ENCODE measurements around the gene CABLES2.

Gene CABLES2, protein sequence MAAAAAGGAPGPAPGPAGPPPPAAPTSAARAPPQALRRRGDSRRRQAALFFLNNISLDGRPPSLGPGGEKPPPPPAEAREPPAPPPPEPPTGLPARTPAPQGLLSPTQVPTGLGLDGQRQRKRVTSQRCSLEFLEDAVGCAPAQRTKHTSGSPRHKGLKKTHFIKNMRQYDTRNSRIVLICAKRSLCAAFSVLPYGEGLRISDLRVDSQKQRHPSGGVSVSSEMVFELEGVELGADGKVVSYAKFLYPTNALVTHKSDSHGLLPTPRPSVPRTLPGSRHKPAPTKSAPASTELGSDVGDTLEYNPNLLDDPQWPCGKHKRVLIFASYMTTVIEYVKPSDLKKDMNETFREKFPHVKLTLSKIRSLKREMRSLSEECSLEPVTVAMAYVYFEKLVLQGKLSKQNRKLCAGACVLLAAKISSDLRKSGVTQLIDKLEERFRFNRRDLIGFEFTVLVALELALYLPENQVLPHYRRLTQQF

DNA sequence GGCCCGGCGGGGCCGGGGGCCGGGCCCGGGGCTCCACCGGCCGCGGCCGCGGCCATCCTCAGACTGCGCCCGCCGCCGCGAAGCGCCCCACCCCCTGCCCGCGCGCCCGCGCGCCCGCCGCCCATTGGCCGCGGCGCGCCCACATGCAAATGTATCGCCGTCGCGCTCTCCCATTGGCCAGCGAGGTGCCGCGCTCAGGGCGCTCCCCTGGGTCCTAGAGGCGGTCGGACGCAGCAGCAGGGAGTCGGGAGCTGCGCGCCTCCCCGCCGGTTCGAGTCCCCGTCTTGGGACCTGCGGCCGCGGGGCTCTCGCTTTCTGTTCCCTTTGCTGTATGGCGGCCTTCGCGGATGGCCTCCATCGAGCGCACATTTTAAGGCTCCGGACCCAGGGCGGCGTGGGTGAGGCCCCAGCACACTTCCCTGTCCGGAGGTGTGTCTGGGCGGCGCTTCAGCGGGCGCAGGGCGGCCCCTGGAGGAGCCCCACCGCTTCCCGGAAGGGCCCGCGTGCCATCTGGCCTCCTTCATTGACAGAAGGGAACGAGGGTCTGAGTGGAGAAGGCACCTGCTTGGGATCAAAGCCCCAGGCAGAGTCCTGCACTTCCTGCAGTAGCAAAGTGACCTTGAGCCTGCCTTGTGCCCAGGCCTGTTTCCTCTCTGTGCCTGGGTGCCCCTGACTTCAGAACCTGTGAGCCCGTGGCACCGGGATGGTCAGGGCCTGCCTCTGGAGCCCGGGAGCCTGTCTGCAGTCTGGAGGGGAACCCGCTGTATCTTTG lies at the start of gene CABLES2:
CABLES2 (minus strand) TSS at position 65 of the 772 bp plus-strand sequence; CDS start at position 56, 9 bp downstream.
- H3K4me3 ChIP-seq (ENCODE audit: low read depth, low read length): peak within 1 kb of the TSS; percentile 64
- peak; percentile 73 for DNase-seq (ENCODE audit: low read depth)
- TF ChIP-seq, protein P1, sequence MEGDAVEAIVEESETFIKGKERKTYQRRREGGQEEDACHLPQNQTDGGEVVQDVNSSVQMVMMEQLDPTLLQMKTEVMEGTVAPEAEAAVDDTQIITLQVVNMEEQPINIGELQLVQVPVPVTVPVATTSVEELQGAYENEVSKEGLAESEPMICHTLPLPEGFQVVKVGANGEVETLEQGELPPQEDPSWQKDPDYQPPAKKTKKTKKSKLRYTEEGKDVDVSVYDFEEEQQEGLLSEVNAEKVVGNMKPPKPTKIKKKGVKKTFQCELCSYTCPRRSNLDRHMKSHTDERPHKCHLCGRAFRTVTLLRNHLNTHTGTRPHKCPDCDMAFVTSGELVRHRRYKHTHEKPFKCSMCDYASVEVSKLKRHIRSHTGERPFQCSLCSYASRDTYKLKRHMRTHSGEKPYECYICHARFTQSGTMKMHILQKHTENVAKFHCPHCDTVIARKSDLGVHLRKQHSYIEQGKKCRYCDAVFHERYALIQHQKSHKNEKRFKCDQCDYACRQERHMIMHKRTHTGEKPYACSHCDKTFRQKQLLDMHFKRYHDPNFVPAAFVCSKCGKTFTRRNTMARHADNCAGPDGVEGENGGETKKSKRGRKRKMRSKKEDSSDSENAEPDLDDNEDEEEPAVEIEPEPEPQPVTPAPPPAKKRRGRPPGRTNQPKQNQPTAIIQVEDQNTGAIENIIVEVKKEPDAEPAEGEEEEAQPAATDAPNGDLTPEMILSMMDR (IDR thresholded peaks at IDR 0.05; ENCODE audit: low read depth, low read length, missing control alignments): no peak

DNA sequence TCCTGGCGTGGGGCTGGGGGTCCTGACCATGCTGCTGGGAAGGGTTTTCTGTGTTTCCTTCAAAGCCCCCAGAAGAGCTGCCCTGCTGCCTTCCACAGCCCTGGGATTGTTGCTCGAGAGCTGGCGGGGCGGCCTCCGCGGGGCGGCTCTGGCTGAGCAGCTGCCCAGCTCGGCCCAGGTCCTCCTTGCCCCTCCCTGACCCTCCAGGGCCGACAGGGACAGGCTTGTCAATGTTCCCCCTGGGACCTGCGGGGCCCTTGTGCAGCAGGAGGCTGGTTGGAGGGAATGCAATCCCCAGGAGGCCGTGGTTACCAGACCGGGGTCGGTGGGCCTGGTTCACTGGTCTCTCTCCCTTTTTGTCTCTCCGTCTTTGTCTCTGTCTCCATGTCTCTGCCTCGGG lies 48.8 kb upstream of the CABLES2 start:
- no peak overlapping the region for H3K4me3 ChIP-seq (ENCODE audit: low read depth, low read length)
- TF ChIP-seq, protein P1 (IDR thresholded peaks at IDR 0.05; ENCODE audit: low read depth, low read length, missing control alignments): no peak
- no peak for DNase-seq (ENCODE audit: low read depth)

DNA sequence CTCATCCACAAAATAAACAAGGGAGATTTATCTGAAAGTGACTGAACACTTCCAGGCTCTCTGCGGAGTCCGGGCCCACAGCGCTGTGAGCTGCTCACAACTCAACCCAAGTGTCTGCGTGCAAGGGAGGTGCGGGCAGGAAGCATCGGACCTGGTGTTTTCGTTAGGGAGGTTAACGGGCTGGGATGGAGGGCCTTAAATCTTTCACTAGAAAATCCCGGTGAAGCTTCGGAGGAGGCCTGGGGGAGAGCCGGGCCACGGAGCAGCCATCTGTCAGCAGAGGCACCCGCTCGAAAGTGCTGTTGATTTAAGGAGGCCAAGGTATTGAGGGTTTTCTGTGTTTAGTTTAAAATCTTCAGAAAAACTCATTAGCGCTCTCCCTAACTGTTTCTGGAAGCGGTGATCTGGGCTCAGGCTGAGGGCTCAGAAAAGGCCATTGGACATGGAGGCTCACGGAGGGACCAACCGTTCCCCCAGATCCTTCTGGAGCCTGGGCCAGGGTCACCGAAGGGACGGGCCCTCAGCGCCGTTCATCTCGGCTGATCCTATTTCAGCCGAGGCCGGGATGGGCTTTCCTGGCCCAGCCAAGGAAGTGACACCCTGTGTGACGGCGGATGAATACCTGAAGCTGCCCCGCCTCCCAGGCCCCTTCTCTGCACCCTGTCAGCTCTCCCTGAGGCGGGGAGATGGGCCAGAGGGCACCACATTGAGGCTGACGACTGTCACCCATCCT lies 48.0 kb upstream of the CABLES2 start:
- DNase-seq (ENCODE audit: low read depth): no peak
- TF ChIP-seq, protein P1 (IDR thresholded peaks at IDR 0.05; ENCODE audit: low read depth, low read length, missing control alignments): no peak
- no peak overlapping the region for H3K4me3 ChIP-seq (ENCODE audit: low read depth, low read length)

DNA sequence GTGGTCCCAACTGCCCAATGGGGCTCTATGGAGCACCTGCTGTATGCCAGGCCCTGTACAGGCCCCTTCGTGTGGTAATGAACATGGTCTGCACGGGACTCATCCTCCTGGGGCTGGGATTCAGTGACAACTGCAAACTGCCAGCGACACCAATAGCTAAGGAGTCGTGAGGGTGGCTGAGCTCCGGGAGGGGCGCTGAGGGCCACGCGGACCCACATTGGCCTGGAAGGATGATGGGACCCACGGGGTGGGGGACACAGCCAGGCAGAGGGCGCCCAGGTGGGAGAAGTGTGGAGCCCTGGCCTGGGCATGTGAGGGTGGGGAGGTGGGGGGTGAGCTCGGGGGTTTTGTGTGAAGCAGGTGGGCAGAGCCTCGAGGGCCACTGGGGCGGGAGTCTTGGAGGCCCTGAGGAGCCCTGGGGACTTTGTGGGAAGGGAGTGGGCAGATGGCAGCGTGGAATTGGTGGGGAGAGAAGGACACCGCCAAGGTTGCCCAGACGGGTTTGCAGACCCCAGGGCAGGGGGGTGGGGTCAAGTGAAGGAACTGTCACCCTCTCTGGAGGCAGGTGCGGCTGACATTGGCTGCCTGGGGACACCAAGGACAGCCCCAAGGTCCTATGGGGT lies 46.2 kb upstream of the CABLES2 start:
- no peak for DNase-seq (ENCODE audit: low read depth)
- TF ChIP-seq, protein P1 (IDR thresholded peaks at IDR 0.05; ENCODE audit: low read depth, low read length, missing control alignments): no peak
- H3K4me3 ChIP-seq (ENCODE audit: low read depth, low read length): no peak overlapping the region

DNA sequence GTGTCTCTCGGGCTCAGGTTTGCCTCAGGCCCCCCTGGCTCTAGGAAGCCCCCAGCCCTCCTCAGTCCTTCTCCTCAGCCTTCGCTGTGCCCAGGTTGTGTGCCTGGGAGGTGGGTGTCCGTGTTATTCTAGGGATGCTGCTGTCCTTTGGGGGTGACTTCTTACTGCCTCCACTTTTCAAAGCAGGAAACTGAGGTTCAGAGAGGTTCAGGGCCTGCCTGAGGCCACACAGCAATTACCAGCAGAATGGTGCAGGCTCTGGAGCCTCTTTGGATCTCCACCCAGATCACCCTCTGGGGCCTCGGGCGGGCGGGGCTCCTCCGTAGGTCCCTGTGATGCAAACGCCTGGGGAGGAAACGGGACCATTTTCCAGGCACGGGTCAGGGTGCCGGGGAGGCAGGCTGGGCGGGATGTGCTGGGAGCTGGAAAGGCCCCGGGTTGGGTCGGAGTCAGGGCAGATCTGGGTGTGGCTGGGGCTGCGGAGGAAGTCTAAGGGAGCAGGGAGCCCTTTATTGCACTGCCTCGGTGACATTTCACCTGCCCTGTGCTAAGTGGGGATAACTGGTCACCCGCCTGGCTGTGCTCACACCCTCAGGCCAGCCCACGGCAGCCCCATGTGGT lies 45.5 kb upstream of the CABLES2 start:
- DNase-seq (ENCODE audit: low read depth): no peak
- H3K4me3 ChIP-seq (ENCODE audit: low read depth, low read length): no peak overlapping the region
- TF ChIP-seq, protein P1 (IDR thresholded peaks at IDR 0.05; ENCODE audit: low read depth, low read length, missing control alignments): no peak

DNA sequence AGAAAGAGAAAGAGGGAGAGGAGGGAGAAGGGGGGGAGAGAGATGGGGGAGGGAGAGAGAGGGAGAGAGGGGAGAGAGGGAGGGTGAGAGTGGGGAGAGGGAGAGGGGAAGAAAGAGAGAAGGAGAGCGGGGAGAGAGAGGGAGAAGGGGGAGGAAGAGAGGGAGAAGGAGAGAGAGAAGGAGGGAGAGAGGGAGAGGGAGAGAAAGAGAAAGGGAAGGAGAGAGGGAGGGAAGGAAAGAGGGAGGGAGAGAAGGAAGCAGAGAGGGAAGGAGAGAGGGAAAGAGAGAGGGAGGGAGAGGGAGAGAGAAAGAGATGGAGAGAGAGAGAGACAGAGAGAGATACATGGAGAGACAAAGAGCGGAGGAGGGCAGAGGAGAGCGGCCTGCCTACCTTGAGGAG lies 44.9 kb upstream of the CABLES2 start:
- TF ChIP-seq, protein P1 (IDR thresholded peaks at IDR 0.05; ENCODE audit: low read depth, low read length, missing control alignments): no peak
- no peak overlapping the region for H3K4me3 ChIP-seq (ENCODE audit: low read depth, low read length)

More for the DNA sequence above, 44.9 kb upstream of the CABLES2 start:
- no peak for DNase-seq (ENCODE audit: low read depth)
